Stomach (tissue), 4 donors: ENCODE measurements around the gene KCNH8.
"Not testable (repeated sequence)": the region's sequence is repeated elsewhere in the genome, so short reads cannot be mapped to it uniquely, and the experiment has no call there.

Source experiments
- CTCF ChIP-seq, 7 experiments: fragments of 450-650 bp in 4 of 7; fragments of 200-600 bp in 3 of 7; sonication (generic) in 3 of 7; IDR thresholded peaks; one replicate each; pipeline ENCODE4 v1.5.1; 2016 to 2019; ENCODE audit warnings: antibody characterized with exemption in 7 of 7, control low read depth in 2 of 7, mild to moderate bottlenecking in 1 of 7
- EP300 ChIP-seq: sonication (generic); formaldehyde crosslinking; IDR thresholded peaks from one replicate; pipeline ENCODE4 v1.6.1; 2017; ENCODE audit warnings: antibody characterized with exemption
- POLR2A ChIP-seq, 4 donors: fragments of 450-650 bp; IDR thresholded peaks; one replicate each; pipeline ENCODE4 v1.6.1; 2016; ENCODE audit warnings: antibody characterized with exemption in 4 of 4, control low read depth in 2 of 4, mild to moderate bottlenecking in 1 of 4, moderate library complexity in 1 of 4
- POLR2AphosphoS5 ChIP-seq, 3 donors: sonication (generic); formaldehyde crosslinking; IDR thresholded peaks; one replicate each; pipeline ENCODE4 v1.6.1; 2016; ENCODE audit warnings: antibody characterized with exemption in 3 of 3

- not testable (repeated sequence) for TF ChIP-seq POLR2A (IDR thresholded peaks at IDR 0.05); POLR2AphosphoS5 (IDR thresholded peaks at IDR 0.05); EP300; CTCF (IDR thresholded peaks at IDR 0.05)
Measured at GRCh38 chr3:19229881-19230280, 81.6 kb downstream of the KCNH8 start.
